ENCODE measurements around the gene PRDM15. TPM values are rescaled to one million over a fixed set of nuclear protein-coding genes. Genes with fewer than 3 reads are reported as not detected.

PRDM15 gene
- total and polyA plus RNA-seq, 4 donors, result 1.2 to 5.7 (median 2.1) TPM

GRCh38 chr21:41883582-41883981 lies 4.4 kb upstream of the PRDM15 start:
- DNase-seq (ENCODE audit: low spot score), result no peak
- 95% methylated on average over 5 of the region's 5 CpGs for WGBS
- H3K36me3 ChIP-seq (ENCODE audit: control insufficient read depth in 4 of 4, insufficient read depth in 3 of 4, low read depth in 1 of 4, low read length in 3 of 4), result peaks cover 0 to 4% (median under 1%) of the 10 kb centered on the region in 4 donors
- H3K4me1 ChIP-seq (ENCODE audit: control insufficient read depth in 4 of 4, insufficient read depth in 4 of 4, low read length in 3 of 4), result peaks cover 0 to 4% (median 0%) of the 10 kb centered on the region in 4 donors
- no peaks in the 10 kb centered on the region for H3K9me3 ChIP-seq (ENCODE audit: control insufficient read depth in 4 of 4, low read length in 3 of 4)
- TF ChIP-seq ATF3 (IDR thresholded peaks at IDR 0.05) (no peak), NR2F2 (IDR thresholded peaks at IDR 0.05) (no peak), SP1 (IDR thresholded peaks at IDR 0.05) (no peak), JUND (IDR thresholded peaks at IDR 0.05) (no peak), FOXA1 (IDR thresholded peaks at IDR 0.05) (no peak), YY1 (IDR thresholded peaks at IDR 0.05) (no peak), HNF4A (conservative IDR thresholded peaks at IDR 0.05) (no peak)
- TF ChIP-seq, protein P1, sequence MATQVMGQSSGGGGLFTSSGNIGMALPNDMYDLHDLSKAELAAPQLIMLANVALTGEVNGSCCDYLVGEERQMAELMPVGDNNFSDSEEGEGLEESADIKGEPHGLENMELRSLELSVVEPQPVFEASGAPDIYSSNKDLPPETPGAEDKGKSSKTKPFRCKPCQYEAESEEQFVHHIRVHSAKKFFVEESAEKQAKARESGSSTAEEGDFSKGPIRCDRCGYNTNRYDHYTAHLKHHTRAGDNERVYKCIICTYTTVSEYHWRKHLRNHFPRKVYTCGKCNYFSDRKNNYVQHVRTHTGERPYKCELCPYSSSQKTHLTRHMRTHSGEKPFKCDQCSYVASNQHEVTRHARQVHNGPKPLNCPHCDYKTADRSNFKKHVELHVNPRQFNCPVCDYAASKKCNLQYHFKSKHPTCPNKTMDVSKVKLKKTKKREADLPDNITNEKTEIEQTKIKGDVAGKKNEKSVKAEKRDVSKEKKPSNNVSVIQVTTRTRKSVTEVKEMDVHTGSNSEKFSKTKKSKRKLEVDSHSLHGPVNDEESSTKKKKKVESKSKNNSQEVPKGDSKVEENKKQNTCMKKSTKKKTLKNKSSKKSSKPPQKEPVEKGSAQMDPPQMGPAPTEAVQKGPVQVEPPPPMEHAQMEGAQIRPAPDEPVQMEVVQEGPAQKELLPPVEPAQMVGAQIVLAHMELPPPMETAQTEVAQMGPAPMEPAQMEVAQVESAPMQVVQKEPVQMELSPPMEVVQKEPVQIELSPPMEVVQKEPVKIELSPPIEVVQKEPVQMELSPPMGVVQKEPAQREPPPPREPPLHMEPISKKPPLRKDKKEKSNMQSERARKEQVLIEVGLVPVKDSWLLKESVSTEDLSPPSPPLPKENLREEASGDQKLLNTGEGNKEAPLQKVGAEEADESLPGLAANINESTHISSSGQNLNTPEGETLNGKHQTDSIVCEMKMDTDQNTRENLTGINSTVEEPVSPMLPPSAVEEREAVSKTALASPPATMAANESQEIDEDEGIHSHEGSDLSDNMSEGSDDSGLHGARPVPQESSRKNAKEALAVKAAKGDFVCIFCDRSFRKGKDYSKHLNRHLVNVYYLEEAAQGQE (IDR thresholded peaks at IDR 0.05), result no peak
- H3K9ac ChIP-seq (ENCODE audit: low read depth in 1 of 2, low read length in 2 of 2), result no peak overlapping the region
- H3K4me3 ChIP-seq (ENCODE audit: low read depth in 1 of 3, low read length in 3 of 3), result no peak overlapping the region
- no peaks in the 10 kb centered on the region for H3K27me3 ChIP-seq (ENCODE audit: control insufficient read depth in 4 of 4, insufficient read depth in 4 of 4, low read length in 3 of 4)
- no peak overlapping the region for H3K27ac ChIP-seq (ENCODE audit: low read depth in 1 of 2, low read length in 2 of 2)

- no peak for DNase-seq (ENCODE audit: low spot score)
- Histone ChIP-seq H3K27ac (ENCODE audit: low read depth in 1 of 2, low read length in 2 of 2) (no peak overlapping the region), H3K9ac (ENCODE audit: low read depth in 1 of 2, low read length in 2 of 2) (no peak overlapping the region), H3K4me3 (ENCODE audit: low read depth in 1 of 3, low read length in 3 of 3) (no peak overlapping the region), H3K9me3 (ENCODE audit: control insufficient read depth in 4 of 4, low read length in 3 of 4) (no peaks in the 10 kb centered on the region), H3K36me3 (ENCODE audit: control insufficient read depth in 4 of 4, insufficient read depth in 3 of 4, low read depth in 1 of 4, low read length in 3 of 4) (peaks cover 0 to 1% (median 0%) of the 10 kb centered on the region in 4 donors), H3K27me3 (ENCODE audit: control insufficient read depth in 4 of 4, insufficient read depth in 4 of 4, low read length in 3 of 4) (no peaks in the 10 kb centered on the region), H3K4me1 (ENCODE audit: control insufficient read depth in 4 of 4, insufficient read depth in 4 of 4, low read length in 3 of 4) (peaks cover 2 to 13% (median 6%) of the 10 kb centered on the region in 4 donors)
- 92% methylated on average over 6 of the region's 6 CpGs for WGBS
- TF ChIP-seq ATF3 (IDR thresholded peaks at IDR 0.05), result no peak
- no peak for TF ChIP-seq NR2F2 (IDR thresholded peaks at IDR 0.05)
- TF ChIP-seq HNF4G (IDR thresholded peaks at IDR 0.05), result no peak
- no peak for TF ChIP-seq SP1 (IDR thresholded peaks at IDR 0.05)
- no peak for TF ChIP-seq HNF4A (conservative IDR thresholded peaks at IDR 0.05)
- TF ChIP-seq FOXA1 (IDR thresholded peaks at IDR 0.05), result no peak
- no peak for TF ChIP-seq JUND (IDR thresholded peaks at IDR 0.05)
- no peak for TF ChIP-seq GABPA (IDR thresholded peaks at IDR 0.05 in 1 of 2, conservative IDR thresholded peaks at IDR 0.05 in 1 of 2)
- TF ChIP-seq EGR1 (IDR thresholded peaks at IDR 0.05; ENCODE audit: low read depth in 2 of 2), result no peak
- no peak for TF ChIP-seq RXRA (IDR thresholded peaks at IDR 0.05)
- no peak for TF ChIP-seq MAX (IDR thresholded peaks at IDR 0.05)
- no peak for TF ChIP-seq TAF1 (conservative IDR thresholded peaks at IDR 0.05)
- no peak for TF ChIP-seq FOXA2 (IDR thresholded peaks at IDR 0.05)
- TF ChIP-seq, protein P1 (IDR thresholded peaks at IDR 0.05), result no peak
- TF ChIP-seq, protein P2, sequence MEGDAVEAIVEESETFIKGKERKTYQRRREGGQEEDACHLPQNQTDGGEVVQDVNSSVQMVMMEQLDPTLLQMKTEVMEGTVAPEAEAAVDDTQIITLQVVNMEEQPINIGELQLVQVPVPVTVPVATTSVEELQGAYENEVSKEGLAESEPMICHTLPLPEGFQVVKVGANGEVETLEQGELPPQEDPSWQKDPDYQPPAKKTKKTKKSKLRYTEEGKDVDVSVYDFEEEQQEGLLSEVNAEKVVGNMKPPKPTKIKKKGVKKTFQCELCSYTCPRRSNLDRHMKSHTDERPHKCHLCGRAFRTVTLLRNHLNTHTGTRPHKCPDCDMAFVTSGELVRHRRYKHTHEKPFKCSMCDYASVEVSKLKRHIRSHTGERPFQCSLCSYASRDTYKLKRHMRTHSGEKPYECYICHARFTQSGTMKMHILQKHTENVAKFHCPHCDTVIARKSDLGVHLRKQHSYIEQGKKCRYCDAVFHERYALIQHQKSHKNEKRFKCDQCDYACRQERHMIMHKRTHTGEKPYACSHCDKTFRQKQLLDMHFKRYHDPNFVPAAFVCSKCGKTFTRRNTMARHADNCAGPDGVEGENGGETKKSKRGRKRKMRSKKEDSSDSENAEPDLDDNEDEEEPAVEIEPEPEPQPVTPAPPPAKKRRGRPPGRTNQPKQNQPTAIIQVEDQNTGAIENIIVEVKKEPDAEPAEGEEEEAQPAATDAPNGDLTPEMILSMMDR (IDR thresholded peaks at IDR 0.05; ENCODE audit: low read depth, low read length, missing input control), result no peak
Measured at GRCh38 chr21:41881051-41881450, 1.9 kb upstream of the PRDM15 start.

Data from liver (tissue), 9 donors.